GM23338 (cell line): ENCODE results near the gene KIFC3. TPM values are rescaled to one million over a fixed set of nuclear protein-coding genes. Genes with fewer than 3 reads are reported as not detected.

Source experiments
- ATAC-seq: fragments of 200-7000 bp; cut with Tn5 transposase; 3 replicates; pipeline ENCODE4 v1.9.1; 2020
- DNase-seq: peaks from one replicate; pipeline ENCODE4 v3.0.0-alpha.2; 2015; ENCODE audit warnings: low spot score
- H2AFZ ChIP-seq: fragments of 200-600 bp; sonication (generic); 2 replicates; pipeline ENCODE4 v1.8.0; 2016; ENCODE audit warnings: antibody characterized with exemption, mild to moderate bottlenecking, moderate library complexity
- H3F3A ChIP-seq: fragments of 200-600 bp; sonication (generic); replicated peaks from 2 replicates; pipeline ENCODE4 v1.8.0; 2017; ENCODE audit warnings: antibody characterized with exemption, mixed run types, low read depth
- H3K27ac ChIP-seq: fragments of 200-600 bp; sonication (generic); 2 replicates; pipeline ENCODE4 v1.6.1; 2016; ENCODE audit warnings: low read depth
- H3K27me3 ChIP-seq: fragments of 200-600 bp; sonication (generic); 2 replicates; pipeline ENCODE4 v1.8.0; 2016; ENCODE audit warnings: mild to moderate bottlenecking, mixed run types, moderate library complexity; ENCODE audit not compliant: insufficient read depth
- H3K36me3 ChIP-seq: fragments of 200-600 bp; sonication (generic); 2 replicates; pipeline ENCODE4 v1.8.0; 2016; ENCODE audit warnings: mild to moderate bottlenecking; ENCODE audit not compliant: insufficient read depth
- H3K4me1 ChIP-seq: fragments of 200-600 bp; sonication (generic); 2 replicates; pipeline ENCODE4 v1.8.0; 2016; ENCODE audit warnings: mild to moderate bottlenecking, moderate library complexity; ENCODE audit not compliant: insufficient read depth
- H3K4me2 ChIP-seq: fragments of 200-600 bp; sonication (generic); 2 replicates; pipeline ENCODE4 v1.7.1; 2017; ENCODE audit warnings: mixed run types
- H3K4me3 ChIP-seq: fragments of 200-600 bp; sonication (generic); 2 replicates; pipeline ENCODE4 v1.6.1; 2016; ENCODE audit warnings: mixed run types
- H3K79me2 ChIP-seq: fragments of 200-600 bp; sonication (generic); replicated peaks from 2 replicates; pipeline ENCODE4 v1.8.0; 2017; ENCODE audit warnings: mild to moderate bottlenecking; ENCODE audit not compliant: insufficient read depth
- H3K9me2 ChIP-seq: fragments of 200-600 bp; sonication (generic); 2 replicates; pipeline ENCODE4 v1.8.0; 2017; ENCODE audit not compliant: insufficient read depth
- H4K20me1 ChIP-seq: fragments of 200-600 bp; sonication (generic); replicated peaks from 2 replicates; pipeline ENCODE4 v1.8.0; 2017; ENCODE audit warnings: mild to moderate bottlenecking; ENCODE audit not compliant: insufficient read depth
- H3K27ac Mint-ChIP-seq: 2 replicates; pipeline ENCODE4 v1.8.0; 2020; ENCODE audit warnings: inconsistent platforms, mild to moderate bottlenecking, moderate library complexity, mixed read lengths
- H3K27me3 Mint-ChIP-seq: 3 replicates; pipeline ENCODE4 v1.8.0; 2022; ENCODE audit warnings: low read depth, mild to moderate bottlenecking, moderate library complexity, mixed read lengths, inconsistent platforms; ENCODE audit not compliant: insufficient read depth, poor library complexity
- H3K36me3 Mint-ChIP-seq: 3 replicates; pipeline ENCODE4 v1.8.0; 2021; ENCODE audit warnings: low read depth, mild to moderate bottlenecking, inconsistent platforms, moderate library complexity, mixed read lengths
- H3K4me1 Mint-ChIP-seq: 3 replicates; pipeline ENCODE4 v1.8.0; 2020; ENCODE audit warnings: mild to moderate bottlenecking, inconsistent platforms, mixed read lengths
- H3K4me3 Mint-ChIP-seq: 3 replicates; pipeline ENCODE4 v1.8.0; 2021; ENCODE audit warnings: moderate library complexity, mild to moderate bottlenecking, inconsistent platforms, mixed read lengths
- H3K9me3 Mint-ChIP-seq: 3 replicates; pipeline ENCODE4 v1.8.0; 2020; ENCODE audit warnings: moderate library complexity, mild to moderate bottlenecking, inconsistent platforms, mixed read lengths
- EZH2phosphoT487 ChIP-seq: fragments of 200-600 bp; sonication (generic); IDR thresholded peaks from one replicate; pipeline ENCODE4 v1.8.1; 2018; ENCODE audit warnings: antibody characterized with exemption; ENCODE audit not compliant: unreplicated experiment
- NANOG ChIP-seq: IDR thresholded peaks from 2 replicates; pipeline ENCODE4 v1.6.1; 2016; ENCODE audit warnings: antibody characterized with exemption, borderline replicate concordance
- ZNF331 ChIP-seq: fragments of 250-450 bp; sonication (Bioruptor Pico); IDR thresholded peaks from 2 replicates; pipeline ENCODE4 v1.5.0; 2020; ENCODE audit warnings: low read depth, mild to moderate bottlenecking, moderate library complexity
- polyA plus RNA-seq: library from polyadenylated mRNA; unstranded; fragments of >200 nt; fragmentation: Nextera tagmentation; extraction: Ambion mirVana; gene quantifications from 2 replicates; pipeline ENCODE4 v1.2.1, GENCODE V29; 2016
- total RNA-seq: library from RNA; depleted of rRNA; stranded (reverse); fragments of >200 nt; shearing (Covaris generic); gene quantifications from 2 replicates; pipeline ENCODE4 v1.2.3, GENCODE V29; 2014
- TF ChIP-seq, protein P1 (sequence below): IDR thresholded peaks from one replicate; pipeline ENCODE4 v1.6.1; 2018; ENCODE audit warnings: antibody characterized with exemption; ENCODE audit not compliant: unreplicated experiment
- TF ChIP-seq, protein P2 (sequence below): fragments of 250-450 bp; sonication (Bioruptor Pico); IDR thresholded peaks from 2 replicates; pipeline ENCODE4 v1.5.0; 2020; ENCODE audit warnings: mild to moderate bottlenecking, moderate library complexity

KIFC3 gene
- total and polyA plus RNA-seq, 2 experiments from 2014 or later = 4.4 to 12.5 TPM

DNA sequence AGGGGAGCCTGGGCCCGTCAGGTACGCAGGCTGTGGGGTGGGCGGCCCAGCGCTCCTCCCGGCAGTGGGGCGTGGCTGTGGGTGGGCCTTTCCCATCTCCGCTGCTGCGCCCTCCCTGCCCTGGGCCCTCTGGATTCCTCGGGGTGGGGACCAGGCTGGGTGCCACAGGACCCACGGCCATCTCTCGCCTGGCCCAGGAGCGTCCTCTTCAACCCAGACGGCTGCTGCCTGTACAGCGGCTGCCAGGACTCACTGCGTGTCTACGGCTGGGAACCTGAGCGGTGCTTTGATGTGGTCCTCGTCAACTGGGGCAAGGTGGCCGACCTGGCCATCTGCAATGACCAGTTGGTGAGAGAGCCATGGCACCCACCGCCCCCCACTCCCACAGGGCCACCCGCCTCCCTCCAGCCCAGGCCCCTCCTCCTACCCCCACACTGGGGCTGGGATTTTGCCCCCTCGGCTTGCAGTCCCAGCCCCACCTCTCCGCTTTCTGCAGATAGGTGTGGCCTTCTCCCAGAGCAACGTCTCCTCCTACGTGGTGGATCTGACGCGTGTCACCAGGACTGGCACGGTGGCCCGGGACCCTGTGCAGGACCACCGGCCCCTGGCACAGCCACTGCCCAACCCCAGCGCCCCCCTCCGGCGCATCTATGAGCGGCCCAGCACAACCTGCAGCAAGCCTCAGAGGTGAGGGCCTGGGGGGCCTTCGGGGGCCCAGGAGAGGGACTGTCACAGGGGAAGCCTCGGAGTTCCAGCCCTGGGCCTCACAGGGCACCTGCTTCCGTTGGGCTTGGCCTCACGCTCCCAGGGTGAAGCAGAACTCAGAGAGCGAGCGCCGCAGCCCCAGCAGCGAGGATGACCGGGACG is 49.5 kb downstream of the KIFC3 start:
- ATAC-seq = no peak
- Histone ChIP-seq H3K4me2 (no peak overlapping the region), H3K4me3 (no peak overlapping the region), H3K27ac (no peak overlapping the region), H3F3A (no peaks in the 10 kb centered on the region), H2AFZ (no peak overlapping the region), H4K20me1 (no peaks in the 10 kb centered on the region; the same call in 1 of the 2 replicates), H3K4me1 (no peaks in the 10 kb centered on the region), H3K9me2 (no peaks in the 10 kb centered on the region), H3K27me3 (no peaks in the 10 kb centered on the region), H3K36me3 (no peaks in the 10 kb centered on the region), H3K79me2 (no peaks in the 10 kb centered on the region)
- Mint-ChIP-seq H3K27me3 (peaks cover 4% of the 10 kb centered on the region), H3K4me1 (no peaks in the 10 kb centered on the region), H3K9me3 (no peaks in the 10 kb centered on the region), H3K27ac (no peak overlapping the region), H3K4me3 (no peak overlapping the region), H3K36me3 (peaks cover 26% of the 10 kb centered on the region)
- no peak for DNase-seq
- TF ChIP-seq NANOG = no peak

DNA sequence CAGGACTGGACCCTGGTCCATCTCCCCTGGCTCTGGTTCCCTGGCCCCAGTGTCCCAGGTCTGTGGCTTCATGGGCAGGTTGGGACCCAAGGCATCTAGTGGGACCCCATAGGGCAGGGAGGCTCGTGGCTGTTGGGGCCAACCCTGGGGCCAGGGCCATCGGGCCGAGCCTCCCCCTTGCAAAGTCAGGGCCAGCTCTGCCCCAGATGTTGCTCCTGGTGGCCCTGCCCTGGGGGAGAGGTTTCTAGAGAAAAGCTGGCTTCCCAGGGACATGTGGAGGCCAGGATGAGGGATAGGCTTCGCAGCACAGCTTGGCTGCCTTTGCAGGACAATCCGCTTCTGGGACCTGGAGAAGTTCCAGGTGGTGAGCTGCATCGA is 50.1 kb downstream of the KIFC3 start:
- DNase-seq (no peak), ATAC-seq (no peak)
- no peak overlapping the region for H3K4me3 Mint-ChIP-seq
- H3K27me3 ChIP-seq = no peaks in the 10 kb centered on the region
- H3K27ac Mint-ChIP-seq = no peak overlapping the region
- H3F3A ChIP-seq = no peaks in the 10 kb centered on the region
- H2AFZ ChIP-seq = no peak overlapping the region
- no peaks in the 10 kb centered on the region for H3K9me2 ChIP-seq
- H3K9me3 Mint-ChIP-seq = no peaks in the 10 kb centered on the region
- no peak for TF ChIP-seq EZH2phosphoT487
- no peak overlapping the region for H3K4me3 ChIP-seq
- no peaks in the 10 kb centered on the region for H3K36me3 ChIP-seq
- H4K20me1 ChIP-seq = no peaks in the 10 kb centered on the region; the same call in 1 of the 2 replicates
- H3K27ac ChIP-seq = no peak overlapping the region
- no peaks in the 10 kb centered on the region for H3K4me1 ChIP-seq
- peaks cover 26% of the 10 kb centered on the region for H3K36me3 Mint-ChIP-seq
- H3K27me3 Mint-ChIP-seq = peaks cover 4% of the 10 kb centered on the region
- no peaks in the 10 kb centered on the region for H3K4me1 Mint-ChIP-seq
- no peak overlapping the region for H3K4me2 ChIP-seq
- no peaks in the 10 kb centered on the region for H3K79me2 ChIP-seq

DNA sequence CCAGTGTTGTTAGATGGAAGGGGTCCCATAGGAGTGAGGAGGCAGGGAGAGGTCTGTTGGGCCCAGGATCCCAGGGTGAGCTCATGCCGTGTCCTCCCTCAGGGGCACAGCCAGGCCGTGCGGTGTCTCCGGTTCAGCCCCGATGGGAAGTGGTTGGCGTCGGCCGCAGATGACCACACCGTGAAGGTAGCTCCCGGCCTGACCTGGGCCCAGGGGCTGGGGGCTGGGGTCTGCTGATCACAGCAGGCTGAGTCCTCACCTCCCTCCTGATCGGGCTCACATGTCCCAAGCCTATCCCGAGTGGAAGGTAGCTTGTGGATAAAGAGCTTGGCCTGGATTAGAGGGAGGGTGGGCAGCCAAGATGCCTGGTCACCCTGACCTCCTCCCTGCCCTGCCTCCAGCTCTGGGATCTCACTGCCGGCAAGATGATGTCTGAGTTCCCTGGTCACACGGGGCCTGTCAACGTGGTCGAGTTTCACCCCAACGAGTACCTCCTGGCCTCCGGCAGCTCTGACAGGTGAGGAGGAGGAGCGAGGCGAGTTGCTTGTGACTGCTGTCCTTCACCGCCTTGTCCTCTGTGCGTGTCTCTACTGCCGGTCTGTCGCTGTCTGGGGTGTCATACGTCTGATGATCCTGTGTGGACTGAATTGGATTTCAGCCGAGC is 50.6 kb downstream of the KIFC3 start:
- Histone ChIP-seq H3F3A (no peaks in the 10 kb centered on the region), H3K4me1 (no peaks in the 10 kb centered on the region), H3K27ac (no peak overlapping the region), H3K79me2 (no peaks in the 10 kb centered on the region), H4K20me1 (no peaks in the 10 kb centered on the region; the same call in 1 of the 2 replicates), H3K27me3 (no peaks in the 10 kb centered on the region), H3K4me3 (no peak overlapping the region), H3K36me3 (no peaks in the 10 kb centered on the region), H2AFZ (no peak overlapping the region), H3K4me2 (no peak overlapping the region), H3K9me2 (no peaks in the 10 kb centered on the region)
- Mint-ChIP-seq H3K27ac (no peak overlapping the region), H3K4me3 (no peak overlapping the region), H3K36me3 (peaks cover 26% of the 10 kb centered on the region), H3K9me3 (no peaks in the 10 kb centered on the region), H3K27me3 (peaks cover 4% of the 10 kb centered on the region), H3K4me1 (no peaks in the 10 kb centered on the region)
- no peak for ATAC-seq
- no peak for DNase-seq
- TF ChIP-seq, protein P1, sequence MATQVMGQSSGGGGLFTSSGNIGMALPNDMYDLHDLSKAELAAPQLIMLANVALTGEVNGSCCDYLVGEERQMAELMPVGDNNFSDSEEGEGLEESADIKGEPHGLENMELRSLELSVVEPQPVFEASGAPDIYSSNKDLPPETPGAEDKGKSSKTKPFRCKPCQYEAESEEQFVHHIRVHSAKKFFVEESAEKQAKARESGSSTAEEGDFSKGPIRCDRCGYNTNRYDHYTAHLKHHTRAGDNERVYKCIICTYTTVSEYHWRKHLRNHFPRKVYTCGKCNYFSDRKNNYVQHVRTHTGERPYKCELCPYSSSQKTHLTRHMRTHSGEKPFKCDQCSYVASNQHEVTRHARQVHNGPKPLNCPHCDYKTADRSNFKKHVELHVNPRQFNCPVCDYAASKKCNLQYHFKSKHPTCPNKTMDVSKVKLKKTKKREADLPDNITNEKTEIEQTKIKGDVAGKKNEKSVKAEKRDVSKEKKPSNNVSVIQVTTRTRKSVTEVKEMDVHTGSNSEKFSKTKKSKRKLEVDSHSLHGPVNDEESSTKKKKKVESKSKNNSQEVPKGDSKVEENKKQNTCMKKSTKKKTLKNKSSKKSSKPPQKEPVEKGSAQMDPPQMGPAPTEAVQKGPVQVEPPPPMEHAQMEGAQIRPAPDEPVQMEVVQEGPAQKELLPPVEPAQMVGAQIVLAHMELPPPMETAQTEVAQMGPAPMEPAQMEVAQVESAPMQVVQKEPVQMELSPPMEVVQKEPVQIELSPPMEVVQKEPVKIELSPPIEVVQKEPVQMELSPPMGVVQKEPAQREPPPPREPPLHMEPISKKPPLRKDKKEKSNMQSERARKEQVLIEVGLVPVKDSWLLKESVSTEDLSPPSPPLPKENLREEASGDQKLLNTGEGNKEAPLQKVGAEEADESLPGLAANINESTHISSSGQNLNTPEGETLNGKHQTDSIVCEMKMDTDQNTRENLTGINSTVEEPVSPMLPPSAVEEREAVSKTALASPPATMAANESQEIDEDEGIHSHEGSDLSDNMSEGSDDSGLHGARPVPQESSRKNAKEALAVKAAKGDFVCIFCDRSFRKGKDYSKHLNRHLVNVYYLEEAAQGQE = no peak
- no peak for TF ChIP-seq ZNF331 (CRISPR knock-in tag)
- TF ChIP-seq, protein P2, sequence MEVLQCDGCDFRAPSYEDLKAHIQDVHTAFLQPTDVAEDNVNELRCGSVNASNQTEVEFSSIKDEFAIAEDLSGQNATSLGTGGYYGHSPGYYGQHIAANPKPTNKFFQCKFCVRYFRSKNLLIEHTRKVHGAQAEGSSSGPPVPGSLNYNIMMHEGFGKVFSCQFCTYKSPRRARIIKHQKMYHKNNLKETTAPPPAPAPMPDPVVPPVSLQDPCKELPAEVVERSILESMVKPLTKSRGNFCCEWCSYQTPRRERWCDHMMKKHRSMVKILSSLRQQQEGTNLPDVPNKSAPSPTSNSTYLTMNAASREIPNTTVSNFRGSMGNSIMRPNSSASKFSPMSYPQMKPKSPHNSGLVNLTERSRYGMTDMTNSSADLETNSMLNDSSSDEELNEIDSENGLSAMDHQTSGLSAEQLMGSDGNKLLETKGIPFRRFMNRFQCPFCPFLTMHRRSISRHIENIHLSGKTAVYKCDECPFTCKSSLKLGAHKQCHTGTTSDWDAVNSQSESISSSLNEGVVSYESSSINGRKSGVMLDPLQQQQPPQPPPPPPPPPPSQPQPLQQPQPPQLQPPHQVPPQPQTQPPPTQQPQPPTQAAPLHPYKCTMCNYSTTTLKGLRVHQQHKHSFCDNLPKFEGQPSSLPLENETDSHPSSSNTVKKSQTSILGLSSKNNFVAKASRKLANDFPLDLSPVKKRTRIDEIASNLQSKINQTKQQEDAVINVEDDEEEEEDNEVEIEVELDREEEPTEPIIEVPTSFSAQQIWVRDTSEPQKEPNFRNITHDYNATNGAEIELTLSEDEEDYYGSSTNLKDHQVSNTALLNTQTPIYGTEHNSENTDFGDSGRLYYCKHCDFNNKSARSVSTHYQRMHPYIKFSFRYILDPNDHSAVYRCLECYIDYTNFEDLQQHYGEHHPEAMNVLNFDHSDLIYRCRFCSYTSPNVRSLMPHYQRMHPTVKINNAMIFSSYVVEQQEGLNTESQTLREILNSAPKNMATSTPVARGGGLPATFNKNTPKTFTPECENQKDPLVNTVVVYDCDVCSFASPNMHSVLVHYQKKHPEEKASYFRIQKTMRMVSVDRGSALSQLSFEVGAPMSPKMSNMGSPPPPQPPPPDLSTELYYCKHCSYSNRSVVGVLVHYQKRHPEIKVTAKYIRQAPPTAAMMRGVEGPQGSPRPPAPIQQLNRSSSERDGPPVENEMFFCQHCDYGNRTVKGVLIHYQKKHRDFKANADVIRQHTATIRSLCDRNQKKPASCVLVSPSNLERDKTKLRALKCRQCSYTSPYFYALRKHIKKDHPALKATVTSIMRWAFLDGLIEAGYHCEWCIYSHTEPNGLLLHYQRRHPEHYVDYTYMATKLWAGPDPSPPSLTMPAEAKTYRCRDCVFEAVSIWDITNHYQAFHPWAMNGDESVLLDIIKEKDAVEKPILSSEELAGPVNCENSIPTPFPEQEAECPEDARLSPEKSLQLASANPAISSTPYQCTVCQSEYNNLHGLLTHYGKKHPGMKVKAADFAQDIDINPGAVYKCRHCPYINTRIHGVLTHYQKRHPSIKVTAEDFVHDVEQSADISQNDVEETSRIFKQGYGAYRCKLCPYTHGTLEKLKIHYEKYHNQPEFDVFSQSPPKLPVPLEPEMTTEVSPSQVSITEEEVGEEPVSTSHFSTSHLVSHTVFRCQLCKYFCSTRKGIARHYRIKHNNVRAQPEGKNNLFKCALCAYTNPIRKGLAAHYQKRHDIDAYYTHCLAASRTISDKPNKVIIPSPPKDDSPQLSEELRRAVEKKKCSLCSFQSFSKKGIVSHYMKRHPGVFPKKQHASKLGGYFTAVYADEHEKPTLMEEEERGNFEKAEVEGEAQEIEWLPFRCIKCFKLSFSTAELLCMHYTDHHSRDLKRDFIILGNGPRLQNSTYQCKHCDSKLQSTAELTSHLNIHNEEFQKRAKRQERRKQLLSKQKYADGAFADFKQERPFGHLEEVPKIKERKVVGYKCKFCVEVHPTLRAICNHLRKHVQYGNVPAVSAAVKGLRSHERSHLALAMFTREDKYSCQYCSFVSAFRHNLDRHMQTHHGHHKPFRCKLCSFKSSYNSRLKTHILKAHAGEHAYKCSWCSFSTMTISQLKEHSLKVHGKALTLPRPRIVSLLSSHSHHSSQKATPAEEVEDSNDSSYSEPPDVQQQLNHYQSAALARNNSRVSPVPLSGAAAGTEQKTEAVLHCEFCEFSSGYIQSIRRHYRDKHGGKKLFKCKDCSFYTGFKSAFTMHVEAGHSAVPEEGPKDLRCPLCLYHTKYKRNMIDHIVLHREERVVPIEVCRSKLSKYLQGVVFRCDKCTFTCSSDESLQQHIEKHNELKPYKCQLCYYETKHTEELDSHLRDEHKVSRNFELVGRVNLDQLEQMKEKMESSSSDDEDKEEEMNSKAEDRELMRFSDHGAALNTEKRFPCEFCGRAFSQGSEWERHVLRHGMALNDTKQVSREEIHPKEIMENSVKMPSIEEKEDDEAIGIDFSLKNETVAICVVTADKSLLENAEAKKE (CRISPR knock-in tag) = no peak
